Activated naive CD8-positive, alpha-beta T cell (primary cell): ENCODE results near the gene ZNF697.
"Not testable (repeated sequence)": the region's sequence is repeated elsewhere in the genome, so short reads cannot be mapped to it uniquely, and the experiment has no call there.

Experiments
- H3K27ac Mint-ChIP-seq: one replicate; pipeline ENCODE4 v1.8.0; 2021; ENCODE audit warnings: mixed read lengths
- H3K27me3 Mint-ChIP-seq: one replicate; pipeline ENCODE4 v1.8.0; 2021; ENCODE audit warnings: mixed read lengths
- H3K36me3 Mint-ChIP-seq: one replicate; pipeline ENCODE4 v1.8.0; 2021; ENCODE audit warnings: mixed read lengths
- H3K4me1 Mint-ChIP-seq: one replicate; pipeline ENCODE4 v1.8.0; 2021; ENCODE audit warnings: low read depth, mixed read lengths
- H3K4me3 Mint-ChIP-seq: one replicate; pipeline ENCODE4 v1.8.0; 2021; ENCODE audit warnings: mild to moderate bottlenecking, mixed read lengths
- H3K9me3 Mint-ChIP-seq: one replicate; pipeline ENCODE4 v1.8.0; 2021; ENCODE audit warnings: low read depth, mixed read lengths

Gene ZNF697

DNA sequence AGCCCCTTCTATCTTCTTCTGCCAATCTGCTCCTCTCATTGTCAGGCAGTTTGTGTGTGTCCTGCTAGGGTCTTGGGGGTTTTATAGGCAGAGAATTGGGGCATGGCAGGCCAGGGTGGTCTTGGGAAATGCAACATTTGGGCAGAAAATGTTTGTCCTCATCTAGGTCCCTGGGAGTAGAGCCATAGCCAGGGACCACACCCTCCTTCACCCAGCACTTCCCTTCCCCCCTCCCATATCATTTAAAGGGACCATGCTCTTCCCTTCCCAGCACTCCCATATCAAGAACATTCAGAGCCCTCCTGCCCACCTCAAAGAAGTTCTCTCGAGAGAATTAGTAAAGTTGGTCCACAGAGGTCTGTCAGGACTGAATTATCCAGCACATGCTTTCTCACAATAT is 41.7 kb downstream of the ZNF697 start:
- Mint-ChIP-seq H3K36me3 (no peaks in the 10 kb centered on the region), H3K27ac (no peak overlapping the region), H3K9me3 (no peaks in the 10 kb centered on the region), H3K27me3 (peaks cover 12% of the 10 kb centered on the region), H3K4me3 (no peak overlapping the region), H3K4me1 (no peaks in the 10 kb centered on the region)

DNA sequence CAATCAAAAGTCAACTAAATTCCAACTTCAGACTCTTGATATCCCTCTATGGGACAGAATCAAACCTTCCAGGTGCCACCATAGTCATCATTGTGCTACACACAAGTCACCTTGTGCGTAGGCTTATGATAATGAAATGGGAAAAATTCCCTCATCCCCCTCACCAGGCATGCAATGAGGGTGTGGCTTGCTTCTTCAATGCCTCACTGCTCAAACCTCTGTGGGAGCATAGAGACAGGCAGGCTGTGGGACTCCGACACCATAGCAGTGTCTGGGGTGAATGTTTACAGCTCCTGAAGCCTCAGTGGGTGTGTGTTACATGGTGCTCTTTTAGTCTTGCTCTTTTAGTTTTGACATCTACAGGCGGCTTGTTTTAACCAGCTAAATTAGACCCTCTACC is 42.4 kb downstream of the ZNF697 start:
- Mint-ChIP-seq H3K27me3 (peaks cover 11% of the 10 kb centered on the region), H3K27ac (no peak overlapping the region), H3K4me1 (no peaks in the 10 kb centered on the region), H3K4me3 (no peak overlapping the region), H3K9me3 (no peaks in the 10 kb centered on the region), H3K36me3 (no peaks in the 10 kb centered on the region)

DNA sequence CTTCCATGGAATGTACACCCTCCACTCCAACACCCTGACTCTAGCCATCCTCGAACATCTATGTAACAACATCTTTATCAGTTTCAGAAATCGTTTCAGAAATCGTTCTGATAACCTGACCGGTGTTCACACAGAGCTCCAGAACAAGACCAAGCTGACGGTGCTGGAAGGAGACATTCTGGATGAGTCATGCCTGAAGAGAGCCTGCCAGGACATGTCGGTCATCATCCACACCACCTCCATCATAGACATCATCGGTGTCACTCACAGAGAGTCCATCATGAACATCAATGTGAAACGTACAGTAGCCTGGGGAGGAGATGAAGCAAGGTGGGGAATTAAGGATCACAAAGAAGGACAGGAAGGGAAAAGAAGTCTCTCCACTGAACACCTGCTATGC is 43.0 kb downstream of the ZNF697 start:
- H3K36me3 Mint-ChIP-seq, H3K27ac Mint-ChIP-seq, H3K9me3 Mint-ChIP-seq, H3K4me1 Mint-ChIP-seq, H3K4me3 Mint-ChIP-seq: not testable (repeated sequence)
- H3K27me3 Mint-ChIP-seq, result peaks cover 11% of the 10 kb centered on the region

GRCh38 chr1:119603695-119604094 is 44.4 kb downstream of the ZNF697 start:
- Mint-ChIP-seq H3K27ac (no peak overlapping the region), H3K4me1 (no peaks in the 10 kb centered on the region), H3K27me3 (peaks cover 11% of the 10 kb centered on the region), H3K4me3 (no peak overlapping the region), H3K9me3 (no peaks in the 10 kb centered on the region), H3K36me3 (no peaks in the 10 kb centered on the region)

DNA sequence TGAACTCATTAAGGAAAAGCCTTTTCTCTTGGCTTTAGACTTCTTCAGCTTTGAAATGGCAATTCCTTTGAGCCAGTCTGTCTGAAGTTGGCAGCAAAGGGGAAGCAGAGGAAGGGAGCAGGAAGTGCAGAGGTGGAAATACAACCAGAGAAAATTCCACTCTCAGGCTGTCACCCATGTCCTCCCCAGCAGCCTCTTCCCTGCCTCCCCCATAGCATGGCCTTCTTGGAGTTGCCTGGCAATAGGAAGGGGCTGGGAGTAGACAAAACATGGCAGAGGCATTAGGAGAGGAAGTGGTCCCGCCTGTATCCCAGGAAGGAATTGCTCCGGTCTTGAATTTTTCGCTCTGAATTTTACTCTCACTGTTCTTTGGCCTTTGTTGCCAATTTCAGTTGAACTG is 44.8 kb downstream of the ZNF697 start:
- H3K4me1 Mint-ChIP-seq, H3K9me3 Mint-ChIP-seq: not testable (repeated sequence)

GRCh38 chr1:119602789-119603188 is 45.3 kb downstream of the ZNF697 start:
- H3K27me3 Mint-ChIP-seq, result peaks cover 11% of the 10 kb centered on the region

More for the DNA sequence above, 44.8 kb downstream of the ZNF697 start:
- H3K27ac Mint-ChIP-seq, H3K36me3 Mint-ChIP-seq, H3K4me3 Mint-ChIP-seq: not testable (repeated sequence)
- peaks cover 11% of the 10 kb centered on the region for H3K27me3 Mint-ChIP-seq

GRCh38 chr1:119602169-119602568 is 45.9 kb downstream of the ZNF697 start:
- Mint-ChIP-seq H3K9me3 (no peaks in the 10 kb centered on the region), H3K4me3 (no peak overlapping the region), H3K36me3 (no peaks in the 10 kb centered on the region), H3K4me1 (no peaks in the 10 kb centered on the region), H3K27ac (no peak overlapping the region), H3K27me3 (peaks cover 11% of the 10 kb centered on the region)

More at GRCh38 chr1:119602789-119603188, 45.3 kb downstream of the ZNF697 start:
- H3K4me3 Mint-ChIP-seq, H3K4me1 Mint-ChIP-seq, H3K36me3 Mint-ChIP-seq, H3K27ac Mint-ChIP-seq, H3K9me3 Mint-ChIP-seq: not testable (repeated sequence)

DNA sequence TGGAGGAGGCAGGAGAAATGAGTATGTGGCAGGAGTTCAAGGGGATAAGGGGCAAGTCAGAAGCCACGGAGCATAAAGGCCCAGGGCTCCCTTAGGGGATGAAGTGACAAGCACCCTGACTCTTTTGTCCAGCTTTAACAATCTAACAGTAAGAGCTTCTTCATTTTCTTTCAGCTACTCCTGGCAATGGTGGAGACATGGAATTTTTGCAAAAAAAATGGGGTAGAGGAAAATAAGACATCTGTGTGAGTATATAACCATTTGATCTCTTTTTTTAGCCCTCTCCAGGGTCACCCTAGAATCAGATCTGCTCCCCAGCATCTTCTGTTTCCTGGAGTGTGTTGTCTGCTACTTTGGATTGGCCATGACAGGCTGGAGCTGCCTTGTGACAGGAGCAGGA is 47.1 kb downstream of the ZNF697 start:
- Mint-ChIP-seq H3K36me3 (no peaks in the 10 kb centered on the region), H3K27me3 (peaks cover 11% of the 10 kb centered on the region), H3K4me3 (no peak overlapping the region), H3K9me3 (no peaks in the 10 kb centered on the region), H3K27ac (no peak overlapping the region), H3K4me1 (no peaks in the 10 kb centered on the region)

DNA sequence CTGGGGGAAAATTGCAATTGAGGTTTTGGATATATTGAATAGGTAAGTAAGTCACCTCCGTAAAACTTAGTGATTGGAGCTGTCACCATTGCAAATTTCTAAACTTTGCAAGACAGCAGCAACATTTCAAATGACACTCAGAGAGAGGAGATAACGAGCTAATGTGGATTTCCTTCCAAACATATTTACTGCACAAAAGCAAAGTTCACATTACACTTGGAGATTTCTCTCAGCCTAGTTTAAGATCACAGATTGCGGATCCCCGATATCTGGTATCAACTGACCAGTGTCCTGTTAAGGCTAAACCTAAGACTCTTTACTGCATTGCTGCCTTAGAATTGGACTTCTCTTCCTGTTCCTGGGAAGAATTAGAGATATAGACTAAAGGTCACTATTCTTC is 47.5 kb downstream of the ZNF697 start:
- Mint-ChIP-seq H3K4me3 (no peak overlapping the region), H3K4me1 (no peaks in the 10 kb centered on the region), H3K9me3 (no peaks in the 10 kb centered on the region), H3K27me3 (peaks cover 11% of the 10 kb centered on the region), H3K27ac (no peak overlapping the region), H3K36me3 (no peaks in the 10 kb centered on the region)

DNA sequence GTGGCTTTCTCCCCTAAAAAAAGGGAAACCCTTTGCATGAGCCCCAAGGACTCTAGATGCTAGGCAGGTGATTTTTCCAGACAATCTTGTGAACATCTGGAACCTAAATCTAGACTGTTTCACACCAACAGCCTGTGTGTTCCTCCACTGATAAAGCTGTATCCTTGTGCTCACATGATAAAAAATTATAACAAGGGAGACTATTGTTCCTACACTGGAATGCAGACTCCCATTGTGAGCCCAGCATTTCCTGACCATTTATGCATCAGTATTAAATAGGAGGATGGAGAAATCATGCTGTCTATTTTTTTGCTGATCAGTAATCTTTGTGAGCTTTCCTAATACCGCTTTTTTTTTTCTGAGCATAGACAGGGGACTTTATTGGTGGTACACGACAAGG is 52.5 kb downstream of the ZNF697 start:
- H3K4me3 Mint-ChIP-seq, result no peak overlapping the region
- H3K4me1 Mint-ChIP-seq, result no peaks in the 10 kb centered on the region
- no peak overlapping the region for H3K27ac Mint-ChIP-seq
- H3K27me3 Mint-ChIP-seq, result peaks cover 3% of the 10 kb centered on the region
- no peaks in the 10 kb centered on the region for H3K9me3 Mint-ChIP-seq
- H3K36me3 Mint-ChIP-seq, result no peaks in the 10 kb centered on the region

DNA sequence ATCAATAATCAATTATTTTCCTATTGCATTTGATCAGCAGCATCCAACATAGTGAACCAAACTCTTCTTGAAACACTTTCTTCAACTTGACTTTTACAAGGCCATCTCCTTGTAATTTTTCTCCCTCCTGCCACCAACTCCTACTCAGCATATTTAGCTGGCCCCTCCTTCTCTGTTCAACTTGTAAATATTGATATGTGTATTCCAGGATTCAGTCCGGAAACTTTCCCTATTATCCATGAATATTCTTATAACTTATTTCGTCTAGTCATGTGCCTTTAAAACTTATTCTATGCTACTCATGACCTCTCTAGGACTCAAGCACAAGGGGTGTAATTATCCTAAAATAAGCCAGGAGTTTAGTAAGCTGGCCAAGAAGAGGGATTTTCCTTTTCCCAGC is 52.9 kb downstream of the ZNF697 start:
- no peaks in the 10 kb centered on the region for H3K36me3 Mint-ChIP-seq
- no peak overlapping the region for H3K4me3 Mint-ChIP-seq
- H3K27me3 Mint-ChIP-seq, result peaks cover 3% of the 10 kb centered on the region
- H3K27ac Mint-ChIP-seq, result no peak overlapping the region
- H3K4me1 Mint-ChIP-seq, result no peaks in the 10 kb centered on the region
- no peaks in the 10 kb centered on the region for H3K9me3 Mint-ChIP-seq

GRCh38 chr1:119594376-119594775 is 53.7 kb downstream of the ZNF697 start:
- Mint-ChIP-seq H3K27ac (no peak overlapping the region), H3K4me1 (no peaks in the 10 kb centered on the region), H3K27me3 (peaks cover 3% of the 10 kb centered on the region), H3K4me3 (no peak overlapping the region), H3K9me3 (no peaks in the 10 kb centered on the region), H3K36me3 (no peaks in the 10 kb centered on the region)

GRCh38 chr1:119593805-119594204 is 54.3 kb downstream of the ZNF697 start:
- Mint-ChIP-seq H3K36me3 (no peaks in the 10 kb centered on the region), H3K4me1 (no peaks in the 10 kb centered on the region), H3K27ac (no peak overlapping the region), H3K27me3 (peaks cover 3% of the 10 kb centered on the region), H3K9me3 (no peaks in the 10 kb centered on the region), H3K4me3 (no peak overlapping the region)

- H3K27ac Mint-ChIP-seq, result no peak overlapping the region
- no peaks in the 10 kb centered on the region for H3K36me3 Mint-ChIP-seq
- no peak overlapping the region for H3K4me3 Mint-ChIP-seq
- no peaks in the 10 kb centered on the region for H3K4me1 Mint-ChIP-seq
- H3K9me3 Mint-ChIP-seq, result no peaks in the 10 kb centered on the region
- peaks cover 3% of the 10 kb centered on the region for H3K27me3 Mint-ChIP-seq
Measured at GRCh38 chr1:119590393-119590792, 57.7 kb downstream of the ZNF697 start.

DNA sequence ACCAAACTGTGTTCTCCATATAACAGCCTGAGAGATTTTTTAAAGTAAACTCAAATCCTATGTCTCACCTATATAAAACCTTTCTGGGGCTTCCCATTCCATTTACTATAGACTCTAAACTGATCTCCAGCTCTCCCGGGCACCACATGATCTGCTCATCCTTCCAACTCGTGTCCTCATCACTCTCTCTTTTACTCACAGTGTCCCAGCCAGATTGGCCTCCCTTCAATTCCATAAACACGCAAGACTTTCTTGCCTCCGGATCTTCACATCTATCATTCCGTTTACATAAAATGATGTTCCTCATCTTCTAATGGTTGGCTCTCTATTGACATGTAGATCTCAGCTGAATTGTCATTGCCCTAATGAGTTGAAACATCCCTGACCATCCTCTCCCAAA is 59.4 kb downstream of the ZNF697 start:
- Mint-ChIP-seq H3K27me3 (no peaks in the 10 kb centered on the region), H3K4me1 (no peaks in the 10 kb centered on the region), H3K9me3 (no peaks in the 10 kb centered on the region), H3K27ac (no peak overlapping the region), H3K4me3 (no peak overlapping the region), H3K36me3 (no peaks in the 10 kb centered on the region)

GRCh38 chr1:119587341-119587740 is 60.7 kb downstream of the ZNF697 start:
- no peaks in the 10 kb centered on the region for H3K27me3 Mint-ChIP-seq
- no peaks in the 10 kb centered on the region for H3K36me3 Mint-ChIP-seq
- H3K27ac Mint-ChIP-seq, result no peak overlapping the region
- H3K9me3 Mint-ChIP-seq, result no peaks in the 10 kb centered on the region
- no peak overlapping the region for H3K4me3 Mint-ChIP-seq
- H3K4me1 Mint-ChIP-seq, result no peaks in the 10 kb centered on the region

GRCh38 chr1:119585801-119586200 is 62.3 kb downstream of the ZNF697 start:
- H3K27me3 Mint-ChIP-seq, H3K4me3 Mint-ChIP-seq, H3K36me3 Mint-ChIP-seq, H3K4me1 Mint-ChIP-seq, H3K9me3 Mint-ChIP-seq, H3K27ac Mint-ChIP-seq: not testable (repeated sequence)
